HG02981 (cell line): Measurements from ENCODE around the gene TCF25.
"Not testable (repeated sequence)": the region's sequence is repeated elsewhere in the genome, so short reads cannot be mapped to it uniquely, and the experiment has no call there.

Experiments used
- ATAC-seq: cut with Tn5 transposase; IDR thresholded peaks from one replicate; pipeline ENCODE4 v1.9.1; 2021; ENCODE audit warnings: mild to moderate bottlenecking, moderate library complexity; ENCODE audit not compliant: unreplicated experiment

The TCF25 gene

GRCh38 chr16:89902980-89903379 is 29.6 kb downstream of the TCF25 start:
- ATAC-seq, result no peak

- no peak for ATAC-seq
Observed at GRCh38 chr16:89903908-89904515, 30.6 kb downstream of the TCF25 start.

- no peak for ATAC-seq
Observed at GRCh38 chr16:89904606-89905510, 31.5 kb downstream of the TCF25 start.

GRCh38 chr16:89905511-89906139 is 32.2 kb downstream of the TCF25 start:
- ATAC-seq, result no peak

GRCh38 chr16:89906140-89907025 is 33.0 kb downstream of the TCF25 start:
- ATAC-seq, result no peak

- ATAC-seq, result no peak
Observed at GRCh38 chr16:89907055-89907814, 33.8 kb downstream of the TCF25 start.

- ATAC-seq, result no peak
Observed at GRCh38 chr16:89908236-89908635, 34.8 kb downstream of the TCF25 start.

GRCh38 chr16:89909777-89910716 is 36.7 kb downstream of the TCF25 start:
- ATAC-seq, result no peak

- ATAC-seq, result no peak
Observed at GRCh38 chr16:89910717-89911354, 37.4 kb downstream of the TCF25 start.

GRCh38 chr16:89911375-89911774 is 38.0 kb downstream of the TCF25 start:
- ATAC-seq, result no peak

- no peak for ATAC-seq
Observed at GRCh38 chr16:89912143-89912542, 38.8 kb downstream of the TCF25 start.

- ATAC-seq, result no peak
Observed at GRCh38 chr16:89912627-89913026, 39.2 kb downstream of the TCF25 start.

- ATAC-seq, result no peak
Observed at GRCh38 chr16:89913408-89914387, 40.3 kb downstream of the TCF25 start.

- ATAC-seq, result not testable (repeated sequence)
Observed at GRCh38 chr16:89914642-89915285, 41.4 kb downstream of the TCF25 start.

GRCh38 chr16:89915303-89916232 is 42.2 kb downstream of the TCF25 start:
- ATAC-seq, result no peak
